ENCODE data around the gene TAF6.

DNA sequence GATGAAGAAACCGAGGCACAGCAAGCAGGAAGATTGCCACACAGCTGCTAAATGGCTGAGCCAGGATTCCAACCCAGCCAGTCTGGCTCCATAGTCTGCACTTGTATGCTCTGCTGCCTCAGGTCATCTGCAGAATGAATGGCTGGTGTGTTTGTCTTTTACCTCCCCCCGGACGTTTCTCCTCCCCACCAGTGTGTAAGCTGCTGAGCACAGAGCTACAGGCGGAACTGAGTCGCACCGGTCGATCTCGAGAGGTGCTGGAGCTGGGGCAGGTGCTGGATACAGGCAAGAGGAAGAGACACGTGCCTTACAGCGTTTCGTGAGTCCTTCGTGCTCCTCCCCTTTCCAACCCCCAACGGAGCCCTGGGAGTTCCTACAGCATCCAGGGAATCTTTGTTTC lies 2.9 kb upstream of the TAF6 start:
- no peak for TF ChIP-seq HNRNPK (IDR thresholded peaks at IDR 0.05; ENCODE audit: low read depth, low read length, poor library complexity, severe bottlenecking)
- TF ChIP-seq, protein P1, sequence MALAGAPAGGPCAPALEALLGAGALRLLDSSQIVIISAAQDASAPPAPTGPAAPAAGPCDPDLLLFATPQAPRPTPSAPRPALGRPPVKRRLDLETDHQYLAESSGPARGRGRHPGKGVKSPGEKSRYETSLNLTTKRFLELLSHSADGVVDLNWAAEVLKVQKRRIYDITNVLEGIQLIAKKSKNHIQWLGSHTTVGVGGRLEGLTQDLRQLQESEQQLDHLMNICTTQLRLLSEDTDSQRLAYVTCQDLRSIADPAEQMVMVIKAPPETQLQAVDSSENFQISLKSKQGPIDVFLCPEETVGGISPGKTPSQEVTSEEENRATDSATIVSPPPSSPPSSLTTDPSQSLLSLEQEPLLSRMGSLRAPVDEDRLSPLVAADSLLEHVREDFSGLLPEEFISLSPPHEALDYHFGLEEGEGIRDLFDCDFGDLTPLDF (CRISPR knock-in tag; IDR thresholded peaks at IDR 0.05), result no peak
- no peak for TF ChIP-seq CHD1 (IDR thresholded peaks at IDR 0.05; ENCODE audit: low read length)
- TF ChIP-seq, protein P2, sequence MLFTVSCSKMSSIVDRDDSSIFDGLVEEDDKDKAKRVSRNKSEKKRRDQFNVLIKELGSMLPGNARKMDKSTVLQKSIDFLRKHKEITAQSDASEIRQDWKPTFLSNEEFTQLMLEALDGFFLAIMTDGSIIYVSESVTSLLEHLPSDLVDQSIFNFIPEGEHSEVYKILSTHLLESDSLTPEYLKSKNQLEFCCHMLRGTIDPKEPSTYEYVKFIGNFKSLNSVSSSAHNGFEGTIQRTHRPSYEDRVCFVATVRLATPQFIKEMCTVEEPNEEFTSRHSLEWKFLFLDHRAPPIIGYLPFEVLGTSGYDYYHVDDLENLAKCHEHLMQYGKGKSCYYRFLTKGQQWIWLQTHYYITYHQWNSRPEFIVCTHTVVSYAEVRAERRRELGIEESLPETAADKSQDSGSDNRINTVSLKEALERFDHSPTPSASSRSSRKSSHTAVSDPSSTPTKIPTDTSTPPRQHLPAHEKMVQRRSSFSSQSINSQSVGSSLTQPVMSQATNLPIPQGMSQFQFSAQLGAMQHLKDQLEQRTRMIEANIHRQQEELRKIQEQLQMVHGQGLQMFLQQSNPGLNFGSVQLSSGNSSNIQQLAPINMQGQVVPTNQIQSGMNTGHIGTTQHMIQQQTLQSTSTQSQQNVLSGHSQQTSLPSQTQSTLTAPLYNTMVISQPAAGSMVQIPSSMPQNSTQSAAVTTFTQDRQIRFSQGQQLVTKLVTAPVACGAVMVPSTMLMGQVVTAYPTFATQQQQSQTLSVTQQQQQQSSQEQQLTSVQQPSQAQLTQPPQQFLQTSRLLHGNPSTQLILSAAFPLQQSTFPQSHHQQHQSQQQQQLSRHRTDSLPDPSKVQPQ (CRISPR knock-in tag; IDR thresholded peaks at IDR 0.05; ENCODE audit: borderline replicate concordance), result no peak
- TF ChIP-seq, protein P3, sequence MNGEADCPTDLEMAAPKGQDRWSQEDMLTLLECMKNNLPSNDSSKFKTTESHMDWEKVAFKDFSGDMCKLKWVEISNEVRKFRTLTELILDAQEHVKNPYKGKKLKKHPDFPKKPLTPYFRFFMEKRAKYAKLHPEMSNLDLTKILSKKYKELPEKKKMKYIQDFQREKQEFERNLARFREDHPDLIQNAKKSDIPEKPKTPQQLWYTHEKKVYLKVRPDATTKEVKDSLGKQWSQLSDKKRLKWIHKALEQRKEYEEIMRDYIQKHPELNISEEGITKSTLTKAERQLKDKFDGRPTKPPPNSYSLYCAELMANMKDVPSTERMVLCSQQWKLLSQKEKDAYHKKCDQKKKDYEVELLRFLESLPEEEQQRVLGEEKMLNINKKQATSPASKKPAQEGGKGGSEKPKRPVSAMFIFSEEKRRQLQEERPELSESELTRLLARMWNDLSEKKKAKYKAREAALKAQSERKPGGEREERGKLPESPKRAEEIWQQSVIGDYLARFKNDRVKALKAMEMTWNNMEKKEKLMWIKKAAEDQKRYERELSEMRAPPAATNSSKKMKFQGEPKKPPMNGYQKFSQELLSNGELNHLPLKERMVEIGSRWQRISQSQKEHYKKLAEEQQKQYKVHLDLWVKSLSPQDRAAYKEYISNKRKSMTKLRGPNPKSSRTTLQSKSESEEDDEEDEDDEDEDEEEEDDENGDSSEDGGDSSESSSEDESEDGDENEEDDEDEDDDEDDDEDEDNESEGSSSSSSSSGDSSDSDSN (IDR thresholded peaks at IDR 0.05; ENCODE audit: borderline replicate concordance in 1 of 2, low read depth in 2 of 2, low read length in 2 of 2), result no peak
- TF ChIP-seq, protein P4, sequence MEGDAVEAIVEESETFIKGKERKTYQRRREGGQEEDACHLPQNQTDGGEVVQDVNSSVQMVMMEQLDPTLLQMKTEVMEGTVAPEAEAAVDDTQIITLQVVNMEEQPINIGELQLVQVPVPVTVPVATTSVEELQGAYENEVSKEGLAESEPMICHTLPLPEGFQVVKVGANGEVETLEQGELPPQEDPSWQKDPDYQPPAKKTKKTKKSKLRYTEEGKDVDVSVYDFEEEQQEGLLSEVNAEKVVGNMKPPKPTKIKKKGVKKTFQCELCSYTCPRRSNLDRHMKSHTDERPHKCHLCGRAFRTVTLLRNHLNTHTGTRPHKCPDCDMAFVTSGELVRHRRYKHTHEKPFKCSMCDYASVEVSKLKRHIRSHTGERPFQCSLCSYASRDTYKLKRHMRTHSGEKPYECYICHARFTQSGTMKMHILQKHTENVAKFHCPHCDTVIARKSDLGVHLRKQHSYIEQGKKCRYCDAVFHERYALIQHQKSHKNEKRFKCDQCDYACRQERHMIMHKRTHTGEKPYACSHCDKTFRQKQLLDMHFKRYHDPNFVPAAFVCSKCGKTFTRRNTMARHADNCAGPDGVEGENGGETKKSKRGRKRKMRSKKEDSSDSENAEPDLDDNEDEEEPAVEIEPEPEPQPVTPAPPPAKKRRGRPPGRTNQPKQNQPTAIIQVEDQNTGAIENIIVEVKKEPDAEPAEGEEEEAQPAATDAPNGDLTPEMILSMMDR (IDR thresholded peaks at IDR 0.05 in 2 of 3, conservative IDR thresholded peaks at IDR 0.05 in 1 of 3; ENCODE audit: insufficient read depth in 2 of 3, low read depth in 1 of 3, low read length in 3 of 3), result no peak
- TF ChIP-seq, protein P5, sequence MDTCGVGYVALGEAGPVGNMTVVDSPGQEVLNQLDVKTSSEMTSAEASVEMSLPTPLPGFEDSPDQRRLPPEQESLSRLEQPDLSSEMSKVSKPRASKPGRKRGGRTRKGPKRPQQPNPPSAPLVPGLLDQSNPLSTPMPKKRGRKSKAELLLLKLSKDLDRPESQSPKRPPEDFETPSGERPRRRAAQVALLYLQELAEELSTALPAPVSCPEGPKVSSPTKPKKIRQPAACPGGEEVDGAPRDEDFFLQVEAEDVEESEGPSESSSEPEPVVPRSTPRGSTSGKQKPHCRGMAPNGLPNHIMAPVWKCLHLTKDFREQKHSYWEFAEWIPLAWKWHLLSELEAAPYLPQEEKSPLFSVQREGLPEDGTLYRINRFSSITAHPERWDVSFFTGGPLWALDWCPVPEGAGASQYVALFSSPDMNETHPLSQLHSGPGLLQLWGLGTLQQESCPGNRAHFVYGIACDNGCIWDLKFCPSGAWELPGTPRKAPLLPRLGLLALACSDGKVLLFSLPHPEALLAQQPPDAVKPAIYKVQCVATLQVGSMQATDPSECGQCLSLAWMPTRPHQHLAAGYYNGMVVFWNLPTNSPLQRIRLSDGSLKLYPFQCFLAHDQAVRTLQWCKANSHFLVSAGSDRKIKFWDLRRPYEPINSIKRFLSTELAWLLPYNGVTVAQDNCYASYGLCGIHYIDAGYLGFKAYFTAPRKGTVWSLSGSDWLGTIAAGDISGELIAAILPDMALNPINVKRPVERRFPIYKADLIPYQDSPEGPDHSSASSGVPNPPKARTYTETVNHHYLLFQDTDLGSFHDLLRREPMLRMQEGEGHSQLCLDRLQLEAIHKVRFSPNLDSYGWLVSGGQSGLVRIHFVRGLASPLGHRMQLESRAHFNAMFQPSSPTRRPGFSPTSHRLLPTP (IDR thresholded peaks at IDR 0.05; ENCODE audit: borderline replicate concordance, extremely low read depth, insufficient read length), result no peak
- TF ChIP-seq RCOR1 (IDR thresholded peaks at IDR 0.05; ENCODE audit: borderline replicate concordance in 1 of 2, low read depth in 2 of 2, low read length in 2 of 2), result no peak
- TF ChIP-seq TAF1 (IDR thresholded peaks at IDR 0.05; ENCODE audit: control insufficient read depth, extremely low read depth, insufficient read depth, low read length, severe bottlenecking), result no peak

Data from K562 (cell line).